LNCAP (cell line): ENCODE results near the gene NHLH1.

Experiments
- TF ChIP-seq, protein P1 (sequence below): fragments of 450-650 bp; IDR thresholded peaks from 2 replicates; pipeline ENCODE4 v1.5.1; 2017; ENCODE audit warnings: mild to moderate bottlenecking

The NHLH1 gene

DNA sequence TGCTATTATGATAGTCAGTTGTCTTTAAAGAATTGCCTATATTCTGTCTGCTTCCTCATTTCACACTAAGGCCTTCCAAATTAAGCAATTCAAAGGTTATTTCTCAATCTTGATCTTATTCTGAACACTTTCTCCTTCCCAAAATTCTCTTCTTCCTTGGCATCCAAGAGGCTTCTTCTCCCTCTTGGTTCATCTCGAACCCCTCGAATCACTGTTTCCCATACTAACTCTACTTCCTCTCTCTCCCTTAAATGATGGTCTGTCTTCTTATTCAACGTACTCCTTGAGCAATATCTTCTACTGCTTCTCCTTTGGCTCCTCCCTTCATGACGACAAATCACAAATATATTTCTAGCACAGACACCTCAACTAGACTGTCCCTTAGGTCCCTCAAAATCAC, 28.3 kb upstream of the NHLH1 start:
- TF ChIP-seq, protein P1, sequence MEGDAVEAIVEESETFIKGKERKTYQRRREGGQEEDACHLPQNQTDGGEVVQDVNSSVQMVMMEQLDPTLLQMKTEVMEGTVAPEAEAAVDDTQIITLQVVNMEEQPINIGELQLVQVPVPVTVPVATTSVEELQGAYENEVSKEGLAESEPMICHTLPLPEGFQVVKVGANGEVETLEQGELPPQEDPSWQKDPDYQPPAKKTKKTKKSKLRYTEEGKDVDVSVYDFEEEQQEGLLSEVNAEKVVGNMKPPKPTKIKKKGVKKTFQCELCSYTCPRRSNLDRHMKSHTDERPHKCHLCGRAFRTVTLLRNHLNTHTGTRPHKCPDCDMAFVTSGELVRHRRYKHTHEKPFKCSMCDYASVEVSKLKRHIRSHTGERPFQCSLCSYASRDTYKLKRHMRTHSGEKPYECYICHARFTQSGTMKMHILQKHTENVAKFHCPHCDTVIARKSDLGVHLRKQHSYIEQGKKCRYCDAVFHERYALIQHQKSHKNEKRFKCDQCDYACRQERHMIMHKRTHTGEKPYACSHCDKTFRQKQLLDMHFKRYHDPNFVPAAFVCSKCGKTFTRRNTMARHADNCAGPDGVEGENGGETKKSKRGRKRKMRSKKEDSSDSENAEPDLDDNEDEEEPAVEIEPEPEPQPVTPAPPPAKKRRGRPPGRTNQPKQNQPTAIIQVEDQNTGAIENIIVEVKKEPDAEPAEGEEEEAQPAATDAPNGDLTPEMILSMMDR: no peak

DNA sequence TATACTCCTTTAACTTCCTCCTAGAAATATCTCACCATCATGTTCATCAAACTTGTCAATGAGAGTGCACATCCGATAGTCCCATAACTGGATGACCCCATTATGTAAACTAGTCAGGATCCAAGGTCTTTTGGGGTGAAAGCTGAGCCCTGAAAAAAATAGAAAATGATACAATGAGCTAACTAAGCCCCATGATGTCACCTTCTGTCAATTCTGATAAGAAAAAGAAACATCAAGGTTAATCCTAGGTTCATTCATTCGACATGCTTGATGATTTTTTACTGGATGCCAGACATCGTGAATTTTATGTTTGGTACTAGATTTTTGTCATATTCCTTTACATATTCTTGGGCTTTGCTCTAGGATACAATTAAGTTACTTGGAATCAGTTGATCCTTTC, 26.7 kb upstream of the NHLH1 start:
- TF ChIP-seq, protein P1: no peak

DNA sequence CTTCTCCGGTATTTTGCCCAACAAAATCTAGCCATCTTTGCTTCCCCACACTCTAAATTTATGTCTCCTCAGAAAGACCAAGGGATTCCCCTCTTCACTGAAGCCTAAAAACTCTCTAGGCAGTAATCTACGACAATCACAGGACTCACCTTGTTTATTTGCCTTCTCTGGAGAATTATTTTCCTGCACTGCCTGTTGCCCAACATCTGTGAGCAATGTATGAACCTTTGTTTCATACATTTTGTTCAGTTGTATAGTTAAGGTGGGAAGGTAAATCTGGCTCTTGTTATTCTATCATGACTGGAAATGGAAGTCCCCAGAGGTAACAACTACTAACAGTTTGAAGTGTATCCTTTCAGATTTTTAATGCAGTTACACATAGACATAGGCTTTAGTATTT, 26.0 kb upstream of the NHLH1 start:
- TF ChIP-seq, protein P1: no peak

DNA sequence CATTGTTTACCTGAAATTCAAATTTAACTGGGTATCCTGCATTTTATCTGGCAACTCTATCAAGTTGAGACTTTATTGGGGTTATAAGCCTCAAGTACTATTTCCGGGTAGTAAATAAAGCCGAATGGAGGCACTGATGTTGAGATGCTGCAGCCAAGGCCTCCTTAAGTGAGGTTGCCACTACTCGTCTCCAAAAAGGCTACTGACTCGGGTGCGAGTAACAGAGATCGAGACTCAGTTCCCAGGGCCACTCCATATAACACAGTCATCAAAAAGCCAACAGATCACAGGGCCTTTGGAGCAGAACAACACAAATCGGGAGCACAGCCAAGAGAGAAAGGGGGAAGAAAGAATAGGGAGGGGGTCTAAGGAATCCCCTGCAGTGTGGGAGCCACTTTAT, 24.3 kb upstream of the NHLH1 start:
- TF ChIP-seq, protein P1: no peak

DNA sequence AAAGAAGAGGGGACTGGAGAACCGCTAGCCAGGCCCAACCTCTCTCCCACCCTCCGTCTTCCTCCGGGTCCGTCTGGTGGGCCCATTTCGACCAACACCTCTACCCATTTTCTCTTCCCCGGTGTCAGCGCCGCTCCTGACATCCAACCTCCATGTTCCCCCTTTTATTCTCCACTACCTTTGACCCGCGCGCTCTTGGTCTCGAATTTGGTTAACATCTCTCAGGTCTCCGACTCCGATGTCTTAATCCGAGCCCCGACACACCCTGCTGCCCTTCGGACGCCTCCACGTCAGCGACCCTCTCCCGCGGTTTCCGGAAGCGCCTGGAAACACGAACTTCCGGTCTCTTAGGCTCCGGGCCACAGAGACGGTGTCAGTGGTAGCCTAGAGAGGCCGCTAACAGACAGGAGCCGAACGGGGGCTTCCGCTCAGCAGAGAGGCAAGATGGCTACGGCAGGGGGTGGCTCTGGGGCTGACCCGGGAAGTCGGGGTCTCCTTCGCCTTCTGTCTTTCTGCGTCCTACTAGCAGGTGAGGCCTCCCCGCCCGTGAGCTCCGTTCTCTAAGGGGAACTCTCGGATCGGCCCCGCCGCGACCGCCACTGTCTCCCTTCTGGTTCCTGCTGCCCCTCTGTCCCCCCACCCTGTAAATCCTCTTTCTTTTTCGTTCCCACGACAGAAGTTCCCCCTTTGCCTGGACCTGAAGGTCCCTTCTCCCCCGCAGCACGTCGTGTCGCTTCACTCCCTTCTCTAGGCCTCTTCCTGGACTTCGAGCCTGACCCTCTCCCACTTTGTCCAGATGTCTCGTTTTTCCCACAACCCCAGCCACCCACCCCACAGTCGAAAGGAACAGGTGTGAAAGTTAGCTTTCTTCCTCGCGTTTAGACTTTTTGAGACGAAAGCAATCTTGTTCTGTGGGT, 23.7 kb upstream of the NHLH1 start, which contains the start of the genes COPA and NCSTN:
Gene COPA, minus strand, starts transcription at position 298 of the 917 bp plus-strand sequence. Its CDS starts 80 bp downstream, at position 218.
Gene NCSTN, plus strand, starts transcription at position 431 of the 917 bp plus-strand sequence. Its CDS starts 14 bp downstream, at position 445.
- TF ChIP-seq, protein P1: no peak

GRCh38 chr1:160344241-160344640, 22.6 kb upstream of the NHLH1 start:
- TF ChIP-seq, protein P1: no peak

- TF ChIP-seq, protein P1: no peak
Measured at GRCh38 chr1:160344936-160345335, 21.9 kb upstream of the NHLH1 start.
